Endothelial cell of umbilical vein (primary cell): ENCODE data around the gene AGAP3.

ENCODE experiments used
- CTCF ChIP-seq, 2 donors: IDR thresholded peaks; 1 replicate in 1 of 2; 2 replicates in 1 of 2; pipeline ENCODE4 v1.5.1; 2011; ENCODE audit warnings: low read length in 2 of 2, mild to moderate bottlenecking in 2 of 2, moderate library complexity in 2 of 2, control low read depth in 1 of 2, inconsistent platforms in 1 of 2, low read depth in 1 of 2; ENCODE audit not compliant: insufficient read depth in 1 of 2; ENCODE audit errors: extremely low read depth in 1 of 2
- EZH2 ChIP-seq: IDR thresholded peaks from 2 replicates; pipeline ENCODE4 v1.6.1; 2012; ENCODE audit warnings: borderline replicate concordance, low read depth, mild to moderate bottlenecking, moderate library complexity, low read length, inconsistent platforms; ENCODE audit not compliant: severe bottlenecking
- FOS ChIP-seq: IDR thresholded peaks from 2 replicates; pipeline ENCODE4 v1.6.1; 2011; ENCODE audit warnings: mild to moderate bottlenecking, low read length, moderate library complexity, borderline replicate concordance; ENCODE audit not compliant: insufficient read depth
- JUN ChIP-seq: IDR thresholded peaks from 2 replicates; pipeline ENCODE4 v1.6.1; 2011; ENCODE audit warnings: borderline replicate concordance, low read depth; ENCODE audit not compliant: insufficient read length, insufficient read depth
- MAX ChIP-seq: IDR thresholded peaks from 2 replicates; pipeline ENCODE4 v1.6.1; 2011; ENCODE audit not compliant: insufficient read depth, insufficient read length
- MYC ChIP-seq: IDR thresholded peaks from one replicate; pipeline ENCODE4 v1.6.1; 2011; ENCODE audit warnings: mild to moderate bottlenecking, low read depth, low read length
- POLR2A ChIP-seq: IDR thresholded peaks from 2 replicates; pipeline ENCODE4 v1.6.1; 2012; ENCODE audit warnings: low read depth, mild to moderate bottlenecking, control low read depth, low read length
- POLR2AphosphoS5 ChIP-seq: IDR thresholded peaks from 2 replicates; pipeline ENCODE4 v1.6.1; 2012; ENCODE audit warnings: low read depth, mild to moderate bottlenecking, control low read depth, low read length, moderate library complexity; ENCODE audit not compliant: insufficient read depth

- no peak for TF ChIP-seq EZH2
- TF ChIP-seq POLR2AphosphoS5: no peak
- no peak for TF ChIP-seq CTCF (IDR thresholded peaks at IDR 0.05; ENCODE audit: extremely low read depth in 1 of 2, insufficient read depth in 1 of 2, low read depth in 1 of 2, low read length in 2 of 2)
- no peak for TF ChIP-seq POLR2A
- no peak for TF ChIP-seq MYC
- TF ChIP-seq MAX: no peak
- no peak for TF ChIP-seq JUN
- no peak for TF ChIP-seq FOS
These were observed 37.0 kb downstream of the AGAP3 start for GRCh38 chr7:151123158-151123821.
